HG03045 (cell line): ENCODE data around the gene FGF19.

ENCODE experiments used
- ATAC-seq: cut with Tn5 transposase; IDR thresholded peaks from one replicate; pipeline ENCODE4 v1.9.1; 2021; ENCODE audit warnings: mild to moderate bottlenecking, moderate library complexity; ENCODE audit not compliant: unreplicated experiment

Gene FGF19

DNA sequence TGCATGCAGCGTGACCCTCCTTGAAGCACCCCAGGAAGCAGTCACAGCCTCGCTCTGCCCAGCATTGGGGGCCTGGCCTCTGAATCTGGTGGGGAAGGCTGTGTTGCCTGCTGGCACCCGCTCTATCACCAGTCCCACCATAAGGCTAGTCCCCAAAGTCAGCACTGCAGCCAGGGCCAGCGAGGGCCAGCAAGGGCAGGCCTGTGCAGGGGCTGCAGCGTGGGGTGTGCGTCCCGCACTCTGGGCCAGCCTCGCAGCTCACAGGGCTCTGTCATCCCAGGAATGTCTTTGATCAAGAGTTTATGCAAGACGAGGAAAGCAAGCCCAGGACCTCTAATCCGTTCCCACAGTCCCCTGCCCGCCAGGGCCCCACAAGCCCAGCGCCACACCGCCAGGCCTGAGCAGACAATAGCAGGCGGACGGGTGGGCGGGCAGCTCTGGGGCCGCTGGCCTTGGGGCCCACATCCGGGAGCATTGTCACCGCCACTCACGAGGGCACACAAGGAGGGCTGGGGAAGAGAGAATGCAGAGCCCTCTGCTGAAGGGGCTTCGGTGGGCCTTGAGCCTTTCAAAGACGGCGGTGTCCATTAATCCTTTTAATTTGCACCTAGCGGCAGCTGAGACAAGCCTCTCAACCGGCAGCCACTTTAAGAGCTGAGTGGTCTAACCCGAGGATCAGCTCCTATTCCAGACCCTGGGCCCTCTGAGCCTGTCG, 45.8 kb downstream of the FGF19 start:
- no peak for ATAC-seq

DNA sequence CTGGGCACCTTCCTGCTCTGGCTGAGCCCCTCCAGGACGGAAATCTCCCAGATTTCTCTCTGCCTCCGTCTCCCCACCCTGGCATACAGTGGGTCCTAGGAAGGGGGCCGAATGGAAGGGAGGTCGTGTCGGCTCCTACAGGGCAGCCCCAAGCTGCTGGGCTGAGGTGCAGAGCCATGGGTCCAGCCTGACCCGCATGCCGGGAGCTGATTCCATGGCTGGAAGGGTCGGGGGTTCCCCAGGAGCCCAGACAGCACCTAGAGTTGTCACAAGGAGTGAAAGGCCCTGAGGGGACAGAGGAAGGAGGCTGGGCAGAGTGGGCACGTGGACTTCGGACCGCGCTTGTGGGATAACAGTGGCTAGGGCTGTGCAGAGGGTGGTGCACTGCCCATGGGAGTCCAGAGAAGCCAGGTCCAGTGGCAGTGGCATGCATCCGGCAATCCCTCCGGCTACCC, 46.3 kb downstream of the FGF19 start:
- no peak for ATAC-seq

DNA sequence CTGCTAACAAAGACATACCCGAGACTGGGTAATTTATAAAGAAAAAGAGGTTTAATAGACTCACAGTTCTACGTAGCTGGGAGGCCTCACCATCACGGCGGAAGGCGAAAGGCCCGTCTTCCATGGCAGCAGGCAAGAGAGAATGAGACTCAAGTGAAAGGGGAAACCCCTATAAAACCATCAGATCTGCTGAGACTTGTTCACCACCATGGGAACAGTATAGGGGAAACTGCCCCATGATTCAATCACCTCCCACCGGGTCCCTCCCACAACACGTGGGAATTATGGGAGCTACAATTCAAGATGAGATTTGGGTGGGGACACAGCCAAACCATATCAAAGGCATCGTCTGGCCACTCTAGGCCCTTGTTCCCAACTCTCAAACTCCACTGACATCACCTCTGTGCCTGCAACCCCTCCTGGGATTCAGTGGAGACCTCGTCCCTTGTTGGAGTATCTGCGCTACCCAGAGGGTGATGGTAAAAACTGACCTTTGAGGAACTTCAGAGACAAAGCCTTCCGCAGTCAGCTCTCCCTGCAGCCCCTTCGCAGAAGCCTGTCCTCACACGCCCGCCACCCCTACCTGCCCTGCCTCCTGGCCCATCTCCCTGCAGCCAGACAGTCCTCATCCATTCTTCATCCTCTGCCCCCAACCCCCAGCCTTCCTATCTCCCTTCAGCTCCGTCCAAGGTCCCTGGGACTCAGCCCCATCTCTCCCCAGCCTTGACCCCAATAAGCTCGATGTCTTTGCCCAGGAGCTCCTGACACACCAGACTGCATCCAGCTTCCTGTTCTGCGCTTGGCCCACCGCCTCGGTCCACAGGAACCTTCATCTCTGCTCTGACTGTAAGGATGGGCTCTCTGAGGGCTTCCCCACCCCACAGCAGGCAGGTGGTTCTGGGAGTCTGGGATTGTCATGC, 47.0 kb downstream of the FGF19 start:
- no peak for ATAC-seq

DNA sequence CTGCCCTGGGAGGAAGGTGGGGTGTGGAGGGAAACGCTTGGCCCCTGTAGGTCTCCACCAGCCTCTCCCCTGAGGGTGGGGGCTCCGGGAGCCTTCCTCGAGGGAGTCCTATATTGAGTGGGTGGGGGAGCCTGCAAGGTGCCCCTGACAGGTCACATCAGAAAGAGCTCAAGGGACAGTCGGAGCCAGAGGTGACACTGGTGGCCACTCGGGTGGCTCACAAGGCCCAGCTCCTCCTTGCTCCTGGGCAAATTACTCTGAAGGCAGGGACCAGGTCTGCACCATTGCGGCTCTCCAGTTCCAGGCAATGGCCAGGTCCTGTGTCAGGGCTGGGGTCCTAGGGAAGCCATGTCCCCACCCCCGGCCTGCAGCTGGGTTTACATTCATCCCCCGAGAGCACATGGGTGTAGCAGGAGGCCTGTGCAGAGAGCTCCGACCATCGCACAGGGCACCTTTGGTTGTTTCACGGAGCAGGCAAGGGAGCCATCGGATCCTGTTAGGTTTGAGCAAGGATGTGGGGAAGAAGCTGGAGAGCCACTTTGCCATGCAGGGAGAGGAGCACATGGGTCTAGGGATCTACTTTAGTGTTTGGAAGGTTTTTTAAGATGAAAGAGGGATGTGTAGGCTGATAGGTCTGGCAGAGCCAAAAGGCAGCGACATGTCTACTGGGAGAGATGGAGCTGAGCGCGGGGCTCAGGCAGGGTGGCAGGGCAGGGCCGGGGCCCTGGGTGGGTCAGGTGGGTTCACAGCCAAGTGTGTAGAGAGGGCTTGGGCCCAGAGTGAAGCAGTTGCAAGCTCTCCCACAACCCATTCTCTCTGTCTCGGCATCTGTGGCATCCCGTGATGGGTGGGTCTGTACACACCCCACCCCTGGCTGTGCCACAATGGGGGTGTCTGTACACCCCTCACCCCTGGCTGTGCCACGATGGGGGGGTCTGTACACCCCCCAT, 48.1 kb downstream of the FGF19 start:
- ATAC-seq: no peak

DNA sequence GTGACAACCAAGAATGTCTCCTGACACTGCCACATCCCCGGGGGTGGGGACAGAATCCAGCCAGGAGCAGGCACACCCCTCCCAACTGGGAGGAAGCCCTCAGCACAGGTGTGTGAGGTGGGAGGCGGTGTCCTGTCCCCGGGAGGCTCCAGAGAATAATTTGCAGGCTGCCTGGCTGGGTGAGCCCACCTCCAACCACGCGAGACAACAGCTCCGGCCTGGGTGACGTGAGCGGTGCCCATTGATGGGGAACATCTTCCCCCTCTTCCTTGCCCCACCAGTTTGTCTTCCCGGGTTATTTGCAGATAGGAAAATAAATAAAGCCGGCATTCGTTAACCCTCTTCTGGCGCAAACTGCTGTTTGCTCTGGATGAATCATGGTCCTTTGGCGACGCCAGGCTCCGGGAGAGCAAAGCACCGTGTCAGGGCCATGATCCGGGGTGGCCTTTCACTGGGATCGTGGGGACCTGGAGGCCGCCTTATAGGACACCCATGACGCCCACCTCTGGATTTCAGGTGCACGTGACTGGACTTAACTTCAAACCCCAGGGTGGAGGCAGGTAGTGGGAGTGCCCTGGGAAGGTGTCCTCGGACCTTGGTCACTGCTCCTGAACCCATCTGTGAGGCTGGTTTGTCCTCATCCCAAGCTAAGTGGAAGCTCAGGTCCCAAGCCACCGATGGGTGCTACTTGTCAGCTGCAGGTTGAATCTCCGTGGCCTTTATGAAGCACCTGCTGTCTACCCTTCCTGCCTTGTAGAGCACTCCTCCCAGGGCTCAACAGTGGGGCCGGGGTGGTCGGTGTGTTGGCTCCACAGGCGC, 49.0 kb downstream of the FGF19 start:
- ATAC-seq: no peak

DNA sequence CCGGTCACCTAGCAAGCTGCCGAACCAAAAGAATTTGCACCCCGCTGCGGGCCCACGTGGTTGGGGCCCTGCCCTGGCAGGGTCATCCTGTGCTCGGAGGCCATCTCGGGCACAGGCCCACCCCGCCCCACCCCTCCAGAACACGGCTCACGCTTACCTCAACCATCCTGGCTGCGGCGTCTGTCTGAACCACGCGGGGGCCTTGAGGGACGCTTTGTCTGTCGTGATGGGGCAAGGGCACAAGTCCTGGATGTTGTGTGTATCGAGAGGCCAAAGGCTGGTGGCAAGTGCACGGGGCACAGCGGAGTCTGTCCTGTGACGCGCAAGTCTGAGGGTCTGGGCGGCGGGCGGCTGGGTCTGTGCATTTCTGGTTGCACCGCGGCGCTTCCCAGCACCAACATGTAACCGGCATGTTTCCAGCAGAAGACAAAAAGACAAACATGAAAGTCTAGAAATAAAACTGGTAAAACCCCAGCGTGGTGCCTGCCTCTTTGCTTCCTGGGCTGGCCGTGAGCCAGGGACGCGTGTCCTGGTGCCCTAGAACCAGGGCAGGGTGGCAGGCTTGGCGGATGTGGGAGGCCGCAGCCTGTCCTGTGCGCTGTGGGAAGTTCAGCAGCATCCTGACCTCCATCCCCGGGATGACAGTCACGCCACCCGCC, 49.7 kb downstream of the FGF19 start:
- ATAC-seq: no peak

DNA sequence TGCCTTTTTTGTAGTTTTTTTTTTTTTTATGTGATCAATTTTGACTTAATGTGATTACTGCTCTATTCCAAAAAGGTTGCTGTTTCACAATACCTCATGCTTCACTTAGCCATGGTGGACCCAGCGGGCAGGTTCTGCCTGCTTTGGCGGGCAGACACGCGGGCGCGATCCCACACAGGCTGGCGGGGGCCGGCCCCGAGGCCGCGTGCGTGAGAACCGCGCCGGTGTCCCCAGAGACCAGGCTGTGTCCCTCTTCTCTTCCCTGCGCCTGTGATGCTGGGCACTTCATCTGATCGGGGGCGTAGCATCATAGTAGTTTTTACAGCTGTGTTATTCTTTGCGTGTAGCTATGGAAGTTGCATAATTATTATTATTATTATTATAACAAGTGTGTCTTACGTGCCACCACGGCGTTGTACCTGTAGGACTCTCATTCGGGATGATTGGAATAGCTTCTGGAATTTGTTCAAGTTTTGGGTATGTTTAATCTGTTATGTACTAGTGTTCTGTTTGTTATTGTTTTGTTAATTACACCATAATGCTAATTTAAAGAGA, 50.3 kb downstream of the FGF19 start:
- no peak for ATAC-seq

DNA sequence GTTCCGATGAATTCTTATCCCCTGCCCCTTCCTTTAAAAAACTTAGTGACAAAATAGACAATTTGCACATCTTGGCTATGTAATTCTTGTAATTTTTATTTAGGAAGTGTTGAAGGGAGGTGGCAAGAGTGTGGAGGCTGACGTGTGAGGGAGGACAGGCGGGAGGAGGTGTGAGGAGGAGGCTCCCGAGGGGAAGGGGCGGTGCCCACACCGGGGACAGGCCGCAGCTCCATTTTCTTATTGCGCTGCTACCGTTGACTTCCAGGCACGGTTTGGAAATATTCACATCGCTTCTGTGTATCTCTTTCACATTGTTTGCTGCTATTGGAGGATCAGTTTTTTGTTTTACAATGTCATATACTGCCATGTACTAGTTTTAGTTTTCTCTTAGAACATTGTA, 50.8 kb downstream of the FGF19 start:
- ATAC-seq: no peak

DNA sequence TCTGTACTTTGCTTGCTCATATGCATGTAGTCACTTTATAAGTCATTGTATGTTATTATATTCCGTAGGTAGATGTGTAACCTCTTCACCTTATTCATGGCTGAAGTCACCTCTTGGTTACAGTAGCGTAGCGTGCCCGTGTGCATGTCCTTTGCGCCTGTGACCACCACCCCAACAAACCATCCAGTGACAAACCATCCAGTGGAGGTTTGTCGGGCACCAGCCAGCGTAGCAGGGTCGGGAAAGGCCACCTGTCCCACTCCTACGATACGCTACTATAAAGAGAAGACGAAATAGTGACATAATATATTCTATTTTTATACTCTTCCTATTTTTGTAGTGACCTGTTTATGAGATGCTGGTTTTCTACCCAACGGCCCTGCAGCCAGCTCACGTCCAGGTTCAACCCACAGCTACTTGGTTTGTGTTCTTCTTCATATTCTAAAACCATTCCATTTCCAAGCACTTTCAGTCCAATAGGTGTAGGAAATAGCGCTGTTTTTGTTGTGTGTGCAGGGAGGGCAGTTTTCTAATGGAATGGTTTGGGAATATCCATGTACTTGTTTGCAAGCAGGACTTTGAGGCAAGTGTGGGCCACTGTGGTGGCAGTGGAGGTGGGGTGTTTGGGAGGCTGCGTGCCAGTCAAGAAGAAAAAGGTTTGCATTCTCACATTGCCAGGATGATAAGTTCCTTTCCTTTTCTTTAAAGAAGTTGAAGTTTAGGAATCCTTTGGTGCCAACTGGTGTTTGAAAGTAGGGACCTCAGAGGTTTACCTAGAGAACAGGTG, 51.8 kb downstream of the FGF19 start:
- ATAC-seq: no peak

DNA sequence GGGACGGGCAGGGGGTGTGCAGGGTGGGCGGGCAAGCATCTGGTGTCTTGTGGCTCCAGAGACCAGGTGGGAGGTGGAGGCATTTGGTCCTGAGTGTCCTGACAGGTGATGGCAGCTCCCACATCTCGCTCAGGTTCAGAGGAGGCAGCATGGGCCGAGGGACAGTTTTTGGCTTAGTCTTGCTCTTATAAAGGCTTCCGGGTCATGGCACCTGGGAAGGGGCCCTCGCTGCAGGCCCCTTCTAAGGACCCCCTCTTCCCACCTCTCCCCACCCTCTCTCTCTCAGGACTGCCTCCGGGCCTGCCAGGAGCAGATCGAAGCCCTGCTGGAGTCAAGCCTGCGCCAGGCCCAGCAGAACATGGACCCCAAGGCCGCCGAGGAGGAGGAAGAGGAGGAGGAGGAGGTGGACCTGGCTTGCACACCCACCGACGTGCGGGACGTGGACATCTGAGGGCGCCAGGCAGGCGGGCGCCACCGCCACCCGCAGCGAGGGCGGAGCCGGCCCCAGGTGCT, 52.9 kb downstream of the FGF19 start:
- no peak for ATAC-seq

DNA sequence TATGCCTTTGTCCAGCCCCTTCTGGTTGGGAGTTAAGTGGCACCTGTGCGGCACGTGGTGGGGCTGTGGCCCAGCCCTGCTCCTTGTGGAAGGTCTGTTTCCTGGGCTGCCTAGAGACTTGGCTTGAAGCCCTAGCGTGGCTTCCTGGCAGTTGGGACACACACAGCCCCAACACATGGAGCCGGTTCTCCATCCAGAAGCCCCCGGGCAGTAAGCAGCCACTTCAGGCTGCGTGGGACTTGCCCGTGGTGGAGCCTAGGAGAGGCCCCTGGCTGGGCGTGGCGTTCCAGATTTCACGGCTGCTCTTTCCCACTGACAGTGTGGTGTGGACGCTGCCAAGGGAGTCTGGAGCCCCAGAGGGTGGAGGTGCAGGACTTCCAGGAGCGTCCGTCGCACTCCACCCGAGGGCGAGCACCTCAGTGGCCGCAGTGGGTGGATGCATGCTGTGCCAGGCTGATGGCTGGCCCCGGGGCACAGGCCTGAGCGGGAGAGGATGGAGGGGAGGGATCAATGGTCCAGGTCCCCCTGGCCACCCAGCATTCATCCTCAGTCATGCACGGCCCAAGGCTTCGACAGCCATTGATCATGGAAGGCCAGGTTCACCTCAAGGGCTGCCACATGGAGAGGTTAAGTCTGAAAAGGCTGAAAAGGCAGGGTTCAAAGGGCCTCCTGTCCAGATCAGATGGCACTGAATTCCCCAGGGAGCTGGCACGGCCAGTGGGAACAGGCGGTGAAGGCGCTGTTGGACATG, 53.6 kb downstream of the FGF19 start:
- no peak for ATAC-seq

DNA sequence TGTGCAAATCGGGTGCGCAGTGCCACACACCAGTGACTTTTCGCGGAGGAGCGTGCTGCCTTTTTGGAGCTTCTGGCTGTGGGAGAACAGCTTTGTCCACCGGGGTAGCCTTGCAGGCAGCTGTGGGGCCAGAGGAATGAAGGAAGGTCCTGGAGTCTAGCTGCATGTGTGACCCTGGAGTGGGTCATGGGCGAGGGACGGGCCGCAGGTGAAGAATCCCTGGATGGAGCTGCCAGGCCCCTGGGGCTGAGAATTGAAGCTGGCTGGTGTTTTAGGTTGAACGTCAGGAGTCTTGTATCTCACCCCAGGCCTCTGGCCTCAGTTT, 54.3 kb downstream of the FGF19 start:
- no peak for ATAC-seq

DNA sequence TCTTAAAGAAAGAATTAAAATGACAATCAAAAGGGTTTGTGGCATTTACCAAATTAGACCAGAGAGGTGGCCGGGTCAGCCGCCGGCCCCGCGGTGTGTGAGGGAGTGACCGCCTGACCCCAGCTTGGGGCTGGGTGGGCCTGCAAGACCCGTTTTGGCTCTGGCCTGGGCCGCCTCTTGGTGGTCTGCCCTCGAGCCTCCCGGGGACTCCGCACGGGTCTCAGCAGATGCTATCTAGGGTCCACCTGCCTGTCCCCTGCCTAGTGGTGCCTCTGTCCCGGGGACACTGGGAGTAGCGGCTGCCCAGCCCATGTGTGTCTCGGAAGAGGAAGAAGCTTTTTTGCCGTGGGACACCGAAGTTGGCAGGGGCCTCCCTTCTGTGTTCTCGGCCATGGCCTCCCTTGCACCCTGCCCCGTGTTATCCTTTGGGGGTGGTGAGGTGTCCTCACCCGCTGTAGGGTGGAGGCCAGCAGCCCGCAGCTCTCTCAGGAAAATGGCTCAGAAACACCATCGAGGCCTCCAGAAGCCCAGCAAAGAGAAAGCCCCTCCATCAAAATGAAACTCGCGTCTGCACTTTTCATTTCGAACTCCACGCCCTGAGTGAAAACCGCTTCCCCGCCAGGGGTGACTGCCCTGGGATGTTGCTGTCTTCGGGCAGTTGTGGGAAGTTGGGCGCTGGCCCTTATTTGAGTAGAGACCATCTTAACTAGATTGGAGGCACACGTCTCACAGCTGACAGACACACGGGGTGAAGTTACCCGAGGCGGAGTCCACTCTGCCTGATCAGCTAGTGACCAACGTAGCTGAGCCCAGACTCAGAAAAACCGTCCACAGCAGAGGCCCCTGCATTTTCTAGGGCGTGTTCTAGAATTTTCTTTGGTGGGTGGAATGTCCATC, 54.9 kb downstream of the FGF19 start:
- no peak for ATAC-seq
